Mammary microvascular endothelial cell (primary cell): ENCODE data around the gene KCNJ6. TPM values are rescaled to one million over a fixed set of nuclear protein-coding genes. Genes with fewer than 3 reads are reported as not detected.

Experiments
- total RNA-seq: library from RNA; depleted of rRNA; stranded (reverse); fragments of >200 nt; gene quantifications from 2 replicates; pipeline ENCODE4 v1.2.3, GENCODE V29; 2015

KCNJ6 gene
- total RNA-seq, result not detected in 2 replicates

GRCh38 chr21:37916310-37917051 is at the start of gene KCNJ6:
KCNJ6 (minus strand) TSS chr21:37916457; CDS start chr21:37840682, 75,775 bp downstream.

